ENCODE data around the gene FBXO21. TPM values are rescaled to one million over a fixed set of nuclear protein-coding genes. Genes with fewer than 3 reads are reported as not detected.
"Not testable (repeated sequence)": the region's sequence is repeated elsewhere in the genome, so short reads cannot be mapped to it uniquely, and the experiment has no call there.

FBXO21 gene
- polyA plus RNA-seq, 1 donor: 32.0 TPM

DNA sequence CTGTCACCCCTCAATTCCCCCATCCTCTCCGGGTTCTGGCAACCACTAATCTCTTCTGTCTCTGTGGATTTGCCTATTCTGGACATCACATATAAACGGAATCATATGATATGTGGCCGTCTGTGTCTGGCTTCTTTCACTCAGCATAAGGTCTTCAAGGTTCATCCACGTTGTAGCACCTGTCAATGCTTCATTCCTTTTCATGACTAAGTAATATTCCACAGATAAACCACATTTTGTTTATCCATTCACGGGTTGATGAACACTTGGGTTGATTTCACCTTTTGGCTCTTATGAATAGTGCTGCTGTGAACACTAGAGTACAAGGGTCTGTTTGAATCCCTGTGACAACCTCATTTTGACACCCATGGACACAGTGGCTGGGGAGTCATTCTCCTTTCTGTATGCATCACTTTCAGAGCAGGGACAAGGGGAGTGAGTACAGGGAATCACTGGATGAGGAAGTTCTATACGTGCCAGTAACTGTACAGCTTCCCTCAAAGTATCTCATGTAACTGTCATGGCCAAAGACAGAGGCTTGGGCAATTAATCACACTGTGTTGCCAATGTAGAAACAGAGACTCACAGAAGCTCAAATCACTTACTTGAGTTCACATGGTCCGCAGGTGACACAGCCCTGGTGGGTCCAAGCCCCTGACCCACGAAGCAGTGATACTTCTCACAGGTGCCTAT is 80.2 kb downstream of the FBXO21 start:
- Histone ChIP-seq H3K4me1 (ENCODE audit: control insufficient read depth, insufficient read depth, low read length) (no peaks in the 10 kb centered on the region), H3K27ac (ENCODE audit: low read length) (no peak overlapping the region), H3K9me3 (ENCODE audit: control insufficient read depth, low read depth, low read length) (no peaks in the 10 kb centered on the region), H3K27me3 (ENCODE audit: control insufficient read depth, insufficient read depth, low read length) (peaks cover 13% of the 10 kb centered on the region), H3K4me3 (ENCODE audit: low read length) (no peak overlapping the region), H3K36me3 (ENCODE audit: control insufficient read depth, insufficient read depth, low read length) (no peaks in the 10 kb centered on the region)
- no peak for DNase-seq
- WGBS (ENCODE audit: insufficient coverage, low lambda C conversion rate): 89% methylated on average over 3 of the region's 8 CpGs

DNA sequence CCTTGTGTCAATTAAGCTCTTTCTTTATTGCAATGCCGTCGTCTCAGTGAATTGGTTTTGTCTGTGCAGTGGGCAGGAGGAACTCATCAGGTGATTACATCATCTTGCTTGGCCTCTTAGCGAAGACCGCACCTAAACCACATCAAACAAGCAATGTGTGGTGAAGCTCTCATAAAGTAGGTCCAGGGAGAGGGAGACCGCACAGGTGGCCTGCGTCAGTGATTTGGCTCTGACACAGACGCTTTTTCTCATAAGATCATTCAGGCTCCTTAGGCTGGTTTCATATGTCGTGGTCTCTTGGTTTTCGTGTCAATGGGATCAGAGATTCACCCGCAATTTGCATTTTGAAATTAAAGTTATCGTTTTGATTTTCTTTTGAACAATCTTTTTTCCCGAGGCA is 84.4 kb downstream of the FBXO21 start:
- H3K4me1 ChIP-seq (ENCODE audit: control insufficient read depth, insufficient read depth, low read length): no peaks in the 10 kb centered on the region
- WGBS (ENCODE audit: insufficient coverage, low lambda C conversion rate): 76% methylated on average over 3 of the region's 12 CpGs
- no peaks in the 10 kb centered on the region for H3K36me3 ChIP-seq (ENCODE audit: control insufficient read depth, insufficient read depth, low read length)
- no peak for DNase-seq
- H3K27me3 ChIP-seq (ENCODE audit: control insufficient read depth, insufficient read depth, low read length): peaks cover 21% of the 10 kb centered on the region
- H3K27ac ChIP-seq (ENCODE audit: low read length): no peak overlapping the region
- no peak overlapping the region for H3K4me3 ChIP-seq (ENCODE audit: low read length)
- H3K9me3 ChIP-seq (ENCODE audit: control insufficient read depth, low read depth, low read length): no peaks in the 10 kb centered on the region

DNA sequence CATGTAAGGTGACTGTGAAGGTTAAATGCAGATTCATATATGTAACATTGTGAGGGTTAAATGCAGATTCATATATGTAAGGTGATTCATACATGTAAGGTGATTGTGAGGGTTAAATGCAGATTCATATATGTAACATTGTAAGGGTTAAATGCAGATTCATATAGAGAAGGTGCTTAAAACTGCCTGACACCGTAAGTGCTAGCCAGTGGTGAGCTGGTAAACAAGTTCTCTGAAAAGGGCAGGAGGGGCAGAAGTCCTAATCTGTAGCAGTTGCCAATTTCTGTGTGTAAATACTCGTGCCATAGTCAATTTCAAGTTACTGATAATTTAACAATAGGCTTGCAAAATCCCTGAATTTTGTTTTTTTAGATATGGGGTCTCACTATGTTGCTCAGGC is 86.3 kb downstream of the FBXO21 start:
- not testable (repeated sequence) for DNase-seq
- WGBS (ENCODE audit: insufficient coverage, low lambda C conversion rate): no CpG with 5 or more reads among the region's 2 CpGs

DNA sequence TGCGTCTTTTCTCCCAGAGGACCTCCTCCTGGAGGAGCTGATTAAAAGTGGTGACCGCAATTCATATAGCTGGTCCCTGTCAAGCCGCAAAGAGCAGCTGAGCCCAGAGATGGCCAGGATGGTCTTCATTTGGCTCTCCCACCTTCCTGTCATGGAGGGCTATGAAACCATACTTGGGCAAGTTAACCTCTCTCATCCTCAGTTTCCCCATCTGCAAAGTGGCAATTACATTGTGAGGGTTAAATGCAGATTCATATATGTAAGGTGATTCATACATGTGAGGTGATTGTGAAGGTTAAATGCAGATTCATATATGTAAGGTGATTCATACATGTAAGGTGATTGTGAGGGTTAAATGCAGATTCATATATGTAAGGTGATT is 87.5 kb downstream of the FBXO21 start:
- Histone ChIP-seq H3K4me1 (ENCODE audit: control insufficient read depth, insufficient read depth, low read length) (peaks cover 4% of the 10 kb centered on the region), H3K4me3 (ENCODE audit: low read length) (no peak overlapping the region), H3K9me3 (ENCODE audit: control insufficient read depth, low read depth, low read length) (peaks cover 6% of the 10 kb centered on the region), H3K27me3 (ENCODE audit: control insufficient read depth, insufficient read depth, low read length) (peaks cover 46% of the 10 kb centered on the region), H3K27ac (ENCODE audit: low read length) (no peak overlapping the region), H3K36me3 (ENCODE audit: control insufficient read depth, insufficient read depth, low read length) (no peaks in the 10 kb centered on the region)
- no CpG with 5 or more reads among the region's 3 CpGs for WGBS (ENCODE audit: insufficient coverage, low lambda C conversion rate)
- DNase-seq: no peak

More for the DNA sequence above, 86.3 kb downstream of the FBXO21 start:
- H3K36me3 ChIP-seq (ENCODE audit: control insufficient read depth, insufficient read depth, low read length); H3K9me3 ChIP-seq (ENCODE audit: control insufficient read depth, low read depth, low read length); H3K4me3 ChIP-seq (ENCODE audit: low read length); H3K27ac ChIP-seq (ENCODE audit: low read length); H3K4me1 ChIP-seq (ENCODE audit: control insufficient read depth, insufficient read depth, low read length): not testable (repeated sequence)
- peaks cover 36% of the 10 kb centered on the region for H3K27me3 ChIP-seq (ENCODE audit: control insufficient read depth, insufficient read depth, low read length)

DNA sequence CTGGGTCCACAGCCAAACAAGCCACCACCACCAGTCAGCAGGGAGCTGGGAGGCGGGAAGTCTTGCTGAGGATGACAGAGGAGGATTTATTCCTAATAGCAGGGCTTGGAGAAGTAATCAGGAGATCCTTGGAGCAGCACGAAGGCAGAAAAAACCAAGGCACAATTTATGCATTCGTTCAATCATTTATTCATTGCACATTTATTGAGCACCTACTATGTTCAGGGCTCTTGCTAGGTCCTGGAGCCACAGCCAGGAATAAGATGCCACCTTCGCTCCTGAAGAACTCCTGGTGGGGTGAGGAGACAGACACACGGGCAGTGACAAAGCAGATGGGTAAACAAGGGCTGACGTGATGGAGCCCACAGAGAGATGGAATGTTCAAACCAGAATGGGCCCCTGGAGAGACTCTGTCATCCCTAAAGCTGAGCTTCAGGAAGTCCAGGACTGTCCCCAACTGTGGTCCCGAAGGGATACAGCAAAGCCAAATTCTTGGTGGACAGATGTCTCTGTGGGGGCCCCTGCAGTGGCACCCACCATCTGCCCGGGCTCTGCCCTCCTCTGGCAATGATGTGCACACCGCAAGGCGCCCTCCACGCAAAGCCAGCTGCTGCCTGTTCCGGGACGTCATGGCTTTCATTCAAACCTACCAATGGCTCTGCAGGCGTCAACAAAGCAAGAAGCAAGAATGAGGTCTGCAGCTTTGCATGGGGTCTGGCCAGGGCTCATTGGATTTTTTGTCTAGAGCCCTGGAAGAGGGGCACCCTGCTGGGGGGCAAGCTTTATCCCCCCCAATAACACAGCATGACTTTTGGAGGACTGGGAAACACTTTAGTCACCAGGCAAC is 88.1 kb downstream of the FBXO21 start:
- H3K4me1 ChIP-seq (ENCODE audit: control insufficient read depth, insufficient read depth, low read length): peaks cover 5% of the 10 kb centered on the region
- peaks cover 6% of the 10 kb centered on the region for H3K9me3 ChIP-seq (ENCODE audit: control insufficient read depth, low read depth, low read length)

DNA sequence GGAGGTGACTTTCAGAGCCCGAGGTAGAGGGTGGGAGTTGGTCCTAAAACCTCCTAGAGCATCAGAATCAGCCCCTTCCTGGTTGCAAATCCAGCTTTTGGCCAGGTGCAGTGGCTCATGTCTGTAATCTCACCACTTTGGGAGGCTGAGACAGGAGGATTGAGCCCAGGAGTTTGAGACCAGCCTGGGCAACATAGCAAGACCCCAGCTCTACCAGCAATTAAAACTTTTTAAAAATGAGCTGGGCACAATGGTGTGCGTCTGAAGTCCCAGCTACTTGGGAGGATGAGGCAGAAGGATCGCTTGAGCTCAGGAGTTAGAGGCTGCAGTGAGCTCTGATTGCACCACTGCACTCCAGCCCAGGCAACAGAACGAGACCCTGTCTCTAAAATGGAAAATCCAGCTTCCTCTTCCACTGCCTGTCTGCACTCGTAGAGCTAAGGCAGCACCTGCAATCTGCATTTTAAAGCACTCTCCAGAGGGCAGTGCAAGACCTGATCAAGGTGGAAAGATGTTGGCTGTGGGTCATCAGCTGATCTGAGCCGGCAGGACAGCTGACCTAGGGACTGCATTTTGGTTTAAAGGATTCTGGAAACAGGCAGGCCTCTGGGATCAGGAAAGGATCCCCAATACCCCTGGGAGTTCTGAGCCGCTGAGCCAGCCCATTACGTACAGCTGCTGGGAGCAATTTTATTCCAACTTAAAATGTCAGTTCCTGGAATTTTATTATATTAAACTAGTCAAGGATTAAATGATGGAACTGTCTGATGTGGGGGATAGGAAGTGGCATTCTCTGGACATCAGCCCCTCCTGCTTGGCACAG is 89.2 kb downstream of the FBXO21 start:
- Histone ChIP-seq H3K4me3 (ENCODE audit: low read length) (no peak overlapping the region), H3K27me3 (ENCODE audit: control insufficient read depth, insufficient read depth, low read length) (peaks cover 63% of the 10 kb centered on the region), H3K4me1 (ENCODE audit: control insufficient read depth, insufficient read depth, low read length) (peaks cover 6% of the 10 kb centered on the region), H3K36me3 (ENCODE audit: control insufficient read depth, insufficient read depth, low read length) (no peaks in the 10 kb centered on the region), H3K27ac (ENCODE audit: low read length) (no peak overlapping the region), H3K9me3 (ENCODE audit: control insufficient read depth, low read depth, low read length) (peaks cover 6% of the 10 kb centered on the region)
- WGBS (ENCODE audit: insufficient coverage, low lambda C conversion rate): no CpG with 5 or more reads among the region's 8 CpGs
- no peak for DNase-seq

More for the DNA sequence above, 88.1 kb downstream of the FBXO21 start:
- Histone ChIP-seq H3K36me3 (ENCODE audit: control insufficient read depth, insufficient read depth, low read length) (no peaks in the 10 kb centered on the region), H3K4me3 (ENCODE audit: low read length) (no peak overlapping the region), H3K27ac (ENCODE audit: low read length) (no peak overlapping the region), H3K27me3 (ENCODE audit: control insufficient read depth, insufficient read depth, low read length) (peaks cover 52% of the 10 kb centered on the region)
- DNase-seq: no peak
- WGBS (ENCODE audit: insufficient coverage, low lambda C conversion rate): no CpG with 5 or more reads among the region's 14 CpGs

DNA sequence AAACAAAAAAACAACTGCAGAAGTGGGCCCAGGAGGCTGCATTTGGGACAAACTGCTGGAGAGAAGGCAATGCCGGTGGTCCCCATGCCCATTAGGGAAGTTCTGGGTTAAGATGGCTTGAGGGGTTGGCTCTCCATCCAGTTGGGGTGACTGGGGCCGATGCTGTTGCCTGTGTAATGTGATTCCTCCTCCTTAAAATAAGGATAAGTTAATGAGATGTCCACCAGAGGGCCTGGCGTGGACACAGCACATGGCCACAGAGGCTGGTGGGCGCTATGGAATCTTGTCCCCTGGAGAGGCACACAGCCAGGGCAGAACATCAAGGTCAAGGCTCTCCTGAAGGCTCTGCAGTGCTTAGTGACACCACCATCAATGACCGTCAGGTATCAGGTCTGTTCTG is 90.0 kb downstream of the FBXO21 start:
- DNase-seq: no peak
- Histone ChIP-seq H3K9me3 (ENCODE audit: control insufficient read depth, low read depth, low read length) (peaks cover 6% of the 10 kb centered on the region), H3K36me3 (ENCODE audit: control insufficient read depth, insufficient read depth, low read length) (no peaks in the 10 kb centered on the region), H3K4me3 (ENCODE audit: low read length) (no peak overlapping the region), H3K27me3 (ENCODE audit: control insufficient read depth, insufficient read depth, low read length) (peaks cover 71% of the 10 kb centered on the region), H3K27ac (ENCODE audit: low read length) (no peak overlapping the region), H3K4me1 (ENCODE audit: control insufficient read depth, insufficient read depth, low read length) (peaks cover 6% of the 10 kb centered on the region)
- no CpG with 5 or more reads among the region's 5 CpGs for WGBS (ENCODE audit: insufficient coverage, low lambda C conversion rate)

DNA sequence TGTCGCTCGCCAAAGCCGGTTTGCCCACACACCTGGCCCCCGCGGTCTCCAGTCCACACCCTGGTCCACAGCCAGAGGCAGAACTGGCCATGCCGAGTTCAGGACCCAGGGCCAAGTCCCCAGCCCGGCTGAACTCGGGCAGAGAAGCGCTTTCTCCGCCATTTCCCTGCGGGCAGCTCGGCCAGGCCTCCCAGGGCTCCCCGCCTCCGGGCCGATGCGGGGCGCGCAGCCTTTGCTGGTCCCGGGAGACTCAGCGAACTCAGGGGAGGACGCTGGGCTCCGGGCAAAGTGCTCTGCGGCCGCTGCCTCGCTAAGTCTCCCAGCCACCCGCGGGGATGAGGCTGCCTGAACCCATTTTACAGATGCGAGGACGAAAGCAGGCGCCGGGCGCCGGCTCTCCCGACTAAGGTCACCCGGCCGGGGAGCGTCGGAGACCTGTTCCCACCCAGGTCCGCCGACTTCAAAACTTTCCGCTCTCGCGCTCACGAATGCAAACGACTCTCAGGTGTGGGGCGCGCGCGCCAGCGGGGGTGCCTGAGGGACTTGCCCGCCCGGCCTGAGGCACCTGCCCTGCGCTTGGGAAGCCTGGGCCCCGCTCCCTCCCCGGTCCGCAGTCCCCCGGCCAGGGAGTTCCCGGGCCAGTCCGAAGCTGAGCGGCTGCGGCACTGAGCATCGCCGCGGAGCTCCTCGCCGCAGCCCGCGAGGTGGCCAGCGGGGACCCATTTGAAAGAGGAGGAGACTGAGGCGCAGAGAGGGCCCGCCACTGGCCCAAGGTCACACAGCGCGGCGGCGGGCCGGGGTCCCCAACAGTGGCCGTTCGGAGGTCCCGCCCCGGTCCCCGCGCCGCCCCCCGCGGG is 91.7 kb downstream of the FBXO21 start:
- no peaks in the 10 kb centered on the region for H3K36me3 ChIP-seq (ENCODE audit: control insufficient read depth, insufficient read depth, low read length)
- no peak for DNase-seq
- H3K4me3 ChIP-seq (ENCODE audit: low read length): peak overlapping the region; percentile 23
- WGBS (ENCODE audit: insufficient coverage, low lambda C conversion rate): no CpG with 5 or more reads among the region's 85 CpGs
- H3K27ac ChIP-seq (ENCODE audit: low read length): no peak overlapping the region
- peaks cover 73% of the 10 kb centered on the region for H3K27me3 ChIP-seq (ENCODE audit: control insufficient read depth, insufficient read depth, low read length)
- H3K9me3 ChIP-seq (ENCODE audit: control insufficient read depth, low read depth, low read length): peaks cover 6% of the 10 kb centered on the region
- H3K4me1 ChIP-seq (ENCODE audit: control insufficient read depth, insufficient read depth, low read length): peaks cover 6% of the 10 kb centered on the region

DNA sequence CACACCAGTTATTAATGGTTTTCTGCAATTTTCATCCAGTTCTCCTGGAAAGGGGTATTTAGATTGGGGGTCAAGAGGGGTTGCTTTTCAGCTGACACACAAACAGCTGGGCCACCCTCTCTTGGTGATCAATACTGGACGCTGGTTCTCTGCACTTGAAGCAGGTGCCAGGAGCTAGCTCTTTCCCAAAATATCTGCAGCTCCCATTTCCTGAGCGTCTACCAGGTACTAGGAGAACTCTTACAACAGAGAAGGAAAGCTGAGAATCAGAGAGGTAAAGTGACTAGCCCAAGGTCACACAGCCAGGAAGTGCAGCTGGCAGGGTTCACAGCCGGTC is 92.3 kb downstream of the FBXO21 start:
- Histone ChIP-seq H3K4me1 (ENCODE audit: control insufficient read depth, insufficient read depth, low read length) (peaks cover 6% of the 10 kb centered on the region), H3K4me3 (ENCODE audit: low read length) (no peak overlapping the region), H3K27me3 (ENCODE audit: control insufficient read depth, insufficient read depth, low read length) (peaks cover 73% of the 10 kb centered on the region), H3K36me3 (ENCODE audit: control insufficient read depth, insufficient read depth, low read length) (no peaks in the 10 kb centered on the region), H3K27ac (ENCODE audit: low read length) (no peak overlapping the region), H3K9me3 (ENCODE audit: control insufficient read depth, low read depth, low read length) (peaks cover 6% of the 10 kb centered on the region)
- DNase-seq: no peak
- WGBS (ENCODE audit: insufficient coverage, low lambda C conversion rate): no CpG with 5 or more reads among the region's 3 CpGs

Measured in large intestine (tissue), 3 donors.